Testis (tissue), 2 donors: ENCODE results near the gene TNS3.

Source experiments
- CTCF ChIP-seq, 3 experiments: fragments of 450-650 bp in 2 of 3; fragments of 200-600 bp in 1 of 3; sonication (generic) in 1 of 3; IDR thresholded peaks; one replicate each; pipeline ENCODE4 v1.5.1; 2016 to 2019; ENCODE audit warnings: antibody characterized with exemption in 3 of 3, mild to moderate bottlenecking in 2 of 3, moderate library complexity in 1 of 3
- POLR2A ChIP-seq: fragments of 450-650 bp; IDR thresholded peaks from one replicate; pipeline ENCODE4 v1.6.1; 2017; ENCODE audit warnings: antibody characterized with exemption, mild to moderate bottlenecking, moderate library complexity

GRCh38 chr7:47394216-47394615, 187.7 kb downstream of the TNS3 start:
- no peak for TF ChIP-seq CTCF (IDR thresholded peaks at IDR 0.05)
- TF ChIP-seq POLR2A = no peak
